Tibial nerve (tissue), 4 donors: Measurements from ENCODE around the gene ST14. TPM values are rescaled to one million over a fixed set of nuclear protein-coding genes. Genes with fewer than 3 reads are reported as not detected.
"Not testable (repeated sequence)": the region's sequence is repeated elsewhere in the genome, so short reads cannot be mapped to it uniquely, and the experiment has no call there.

Experiments used
- DNase-seq, 2 donors: peaks; one replicate each; pipeline ENCODE4 v3.0.0-alpha.2; 2019; ENCODE audit warnings: low spot score in 2 of 2
- H3K27ac ChIP-seq, 4 donors: fragments of 200-600 bp; sonication (generic) in 3 of 4; one replicate each; pipeline ENCODE4 v1.5.1; 2017 to 2019; ENCODE audit warnings: mild to moderate bottlenecking in 1 of 4
- H3K27me3 ChIP-seq, 2 donors: fragments of 200-600 bp; sonication (generic) in 1 of 2; one replicate each; pipeline versions ENCODE4 v1.5.1 to v1.6.0; 2017 to 2019
- H3K36me3 ChIP-seq, 3 donors: fragments of 200-600 bp; sonication (generic); one replicate each; pipeline ENCODE4 v1.5.1; 2018 to 2019
- H3K4me1 ChIP-seq, 4 donors: fragments of 200-600 bp; sonication (generic) in 3 of 4; one replicate each; pipeline ENCODE4 v1.5.1; 2017 to 2019
- H3K4me3 ChIP-seq, 4 donors: fragments of 200-600 bp; sonication (generic) in 3 of 4; one replicate each; pipeline ENCODE4 v1.5.1; 2017 to 2019; ENCODE audit warnings: mild to moderate bottlenecking in 1 of 4, moderate library complexity in 1 of 4
- H3K9me3 ChIP-seq, 4 donors: fragments of 200-600 bp; sonication (generic) in 3 of 4; one replicate each; pipeline ENCODE4 v1.5.1; 2017 to 2019
- EP300 ChIP-seq, 2 donors: sonication (generic); formaldehyde crosslinking; IDR thresholded peaks; one replicate each; pipeline ENCODE4 v1.6.1; 2017; ENCODE audit warnings: antibody characterized with exemption in 2 of 2, mild to moderate bottlenecking in 1 of 2
- POLR2A ChIP-seq, 2 donors: fragments of 450-650 bp; IDR thresholded peaks; one replicate each; pipeline ENCODE4 v1.6.1; 2017; ENCODE audit warnings: antibody characterized with exemption in 2 of 2, mild to moderate bottlenecking in 2 of 2, moderate library complexity in 2 of 2
- WGBS, 2 donors: methylation state at CpG; one replicate each; pipeline ENCODE4 v1.1.5; 2018; 5-methylcytosine and 5-hydroxymethylcytosine counted together
- total RNA-seq, 4 donors: library from RNA; depleted of rRNA; stranded (reverse); fragments of >200 nt; gene quantifications; one replicate each; pipeline ENCODE4 v1.1.0, GENCODE V29; 2016
- TF ChIP-seq, protein P1 (sequence below), 5 experiments: fragments of 200-600 bp in 3 of 5; fragments of 450-650 bp in 2 of 5; sonication (generic) in 3 of 5; IDR thresholded peaks; one replicate each; pipeline ENCODE4 v1.5.1; 2016 to 2019; ENCODE audit warnings: antibody characterized with exemption in 5 of 5, mild to moderate bottlenecking in 3 of 5, moderate library complexity in 2 of 5

ST14 gene
- total RNA-seq, 4 donors from 2014 or later = 1.5 to 10.8 (median 2.6) TPM

DNA sequence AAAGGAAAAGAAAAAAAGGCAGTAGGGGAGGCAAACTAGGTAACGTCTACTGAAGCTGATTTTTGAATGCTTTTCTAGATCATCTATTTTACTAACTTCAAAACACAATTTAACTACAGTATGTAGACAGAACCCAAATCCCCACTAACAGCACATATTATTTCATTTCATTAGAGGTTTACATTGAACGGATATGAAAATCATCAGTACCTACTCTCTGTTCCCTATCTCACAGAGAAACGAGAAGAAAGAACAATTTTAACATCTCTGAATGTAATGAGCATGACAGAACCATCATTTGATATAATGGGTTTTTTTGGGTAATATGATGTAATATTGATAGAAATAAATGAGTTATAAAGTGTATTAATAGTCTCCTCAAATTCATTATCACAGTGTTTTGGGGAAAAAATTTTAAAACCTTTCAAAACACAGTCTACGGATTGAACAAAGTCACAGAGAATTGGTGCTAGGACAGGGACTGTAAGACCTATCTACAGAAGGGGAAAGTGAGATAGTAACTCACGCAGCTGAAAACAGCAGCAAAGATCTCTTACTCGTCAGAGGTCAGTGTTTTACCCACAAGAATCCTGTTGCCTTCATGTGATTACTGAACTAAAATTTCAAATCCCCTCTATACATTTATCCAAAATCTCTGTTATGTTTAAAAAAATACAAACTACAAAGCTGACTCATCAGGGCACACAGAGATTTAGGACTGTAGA, 77.9 kb downstream of the ST14 start:
- Histone ChIP-seq H3K27me3 (no peaks in the 10 kb centered on the region), H3K36me3 (peaks cover 0 to 43% (median 0%) of the 10 kb centered on the region in 3 donors), H3K4me3 (no peak overlapping the region), H3K9me3 (no peaks in the 10 kb centered on the region), H3K4me1 (peaks cover 0 to 6% (median 0%) of the 10 kb centered on the region in 4 donors), H3K27ac (no peak overlapping the region)
- 83 to 88% methylated on average over 6 of the region's 6 CpGs for WGBS, 2 donors
- TF ChIP-seq EP300 (IDR thresholded peaks at IDR 0.05) (no peak), POLR2A (IDR thresholded peaks at IDR 0.05) (no peak)
- TF ChIP-seq, protein P1, sequence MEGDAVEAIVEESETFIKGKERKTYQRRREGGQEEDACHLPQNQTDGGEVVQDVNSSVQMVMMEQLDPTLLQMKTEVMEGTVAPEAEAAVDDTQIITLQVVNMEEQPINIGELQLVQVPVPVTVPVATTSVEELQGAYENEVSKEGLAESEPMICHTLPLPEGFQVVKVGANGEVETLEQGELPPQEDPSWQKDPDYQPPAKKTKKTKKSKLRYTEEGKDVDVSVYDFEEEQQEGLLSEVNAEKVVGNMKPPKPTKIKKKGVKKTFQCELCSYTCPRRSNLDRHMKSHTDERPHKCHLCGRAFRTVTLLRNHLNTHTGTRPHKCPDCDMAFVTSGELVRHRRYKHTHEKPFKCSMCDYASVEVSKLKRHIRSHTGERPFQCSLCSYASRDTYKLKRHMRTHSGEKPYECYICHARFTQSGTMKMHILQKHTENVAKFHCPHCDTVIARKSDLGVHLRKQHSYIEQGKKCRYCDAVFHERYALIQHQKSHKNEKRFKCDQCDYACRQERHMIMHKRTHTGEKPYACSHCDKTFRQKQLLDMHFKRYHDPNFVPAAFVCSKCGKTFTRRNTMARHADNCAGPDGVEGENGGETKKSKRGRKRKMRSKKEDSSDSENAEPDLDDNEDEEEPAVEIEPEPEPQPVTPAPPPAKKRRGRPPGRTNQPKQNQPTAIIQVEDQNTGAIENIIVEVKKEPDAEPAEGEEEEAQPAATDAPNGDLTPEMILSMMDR (IDR thresholded peaks at IDR 0.05) = no peak
- DNase-seq = no peak

DNA sequence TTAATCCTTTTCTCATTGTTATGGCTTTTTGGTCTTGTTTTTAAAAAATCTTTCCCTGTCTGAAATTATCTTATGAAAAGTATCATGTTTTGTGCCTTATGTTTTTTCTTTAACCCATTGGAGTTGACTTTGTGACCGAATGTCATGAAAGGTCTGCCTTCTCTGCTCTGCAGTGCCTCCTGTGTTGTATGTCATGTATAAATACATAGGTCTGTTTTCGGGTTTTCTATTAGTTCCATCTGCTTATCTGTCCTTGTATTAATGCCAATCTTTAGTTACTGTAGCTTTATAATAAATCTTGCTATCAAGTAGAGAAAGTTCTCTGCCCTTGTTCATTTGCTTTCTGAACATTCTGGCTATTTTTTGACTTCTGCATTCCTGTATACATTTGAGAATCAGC, 82.1 kb downstream of the ST14 start:
- H3K36me3 ChIP-seq = peaks cover 0 to 22% (median 0%) of the 10 kb centered on the region in 3 donors
- no peak overlapping the region for H3K4me3 ChIP-seq
- H3K27me3 ChIP-seq = no peaks in the 10 kb centered on the region
- 69 to 77% methylated on average over 2 of the region's 2 CpGs for WGBS, 2 donors
- no peak for TF ChIP-seq EP300 (IDR thresholded peaks at IDR 0.05)
- TF ChIP-seq, protein P1 (IDR thresholded peaks at IDR 0.05) = no peak
- no peak for TF ChIP-seq POLR2A (IDR thresholded peaks at IDR 0.05)
- H3K9me3 ChIP-seq = no peaks in the 10 kb centered on the region
- H3K4me1 ChIP-seq = peaks cover 0 to 12% (median 5%) of the 10 kb centered on the region in 4 donors
- H3K27ac ChIP-seq = no peak overlapping the region
- DNase-seq = no peak

- Histone ChIP-seq H3K27ac (no peak overlapping the region), H3K4me3 (no peak overlapping the region), H3K27me3 (no peaks in the 10 kb centered on the region), H3K9me3 (no peaks in the 10 kb centered on the region), H3K4me1 (peaks cover 0 to 18% (median 9%) of the 10 kb centered on the region in 4 donors), H3K36me3 (peaks cover 0 to 5% (median 0%) of the 10 kb centered on the region in 3 donors)
- no peak for TF ChIP-seq EP300 (IDR thresholded peaks at IDR 0.05)
- TF ChIP-seq POLR2A (IDR thresholded peaks at IDR 0.05) = no peak
- TF ChIP-seq, protein P1 (IDR thresholded peaks at IDR 0.05) = no peak
- DNase-seq = no peak
- 76% methylated on average over 2 of the region's 2 CpGs for WGBS, 2 donors
Observed at GRCh38 chr11:130243816-130244215, 84.2 kb downstream of the ST14 start.

DNA sequence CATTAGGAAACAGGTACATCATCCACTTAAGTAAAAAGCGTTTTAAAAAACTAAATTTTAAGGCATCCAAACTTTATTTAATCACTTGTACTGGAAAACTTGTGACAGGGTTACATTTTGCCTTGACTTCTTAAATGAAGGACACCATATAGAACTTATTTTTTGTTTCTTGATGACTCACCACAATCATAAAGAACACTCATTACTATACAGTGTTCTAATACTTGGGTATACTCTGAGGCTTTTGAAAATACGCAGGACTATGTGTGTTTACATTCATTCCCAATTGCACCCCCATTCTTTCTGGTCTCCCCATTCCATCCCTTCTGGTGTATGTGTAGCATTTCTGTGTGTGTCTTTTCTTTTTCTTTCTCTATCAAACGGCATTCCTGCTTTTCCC, 85.3 kb downstream of the ST14 start:
- Histone ChIP-seq H3K27me3 (no peaks in the 10 kb centered on the region), H3K27ac (no peak overlapping the region), H3K4me3 (no peak overlapping the region), H3K36me3 (peaks cover 0 to 8% (median 0%) of the 10 kb centered on the region in 3 donors), H3K4me1 (peaks cover 0 to 18% (median 9%) of the 10 kb centered on the region in 4 donors), H3K9me3 (no peaks in the 10 kb centered on the region)
- 87 to 90% methylated on average over 3 of the region's 3 CpGs for WGBS, 2 donors
- no peak for TF ChIP-seq EP300 (IDR thresholded peaks at IDR 0.05)
- TF ChIP-seq POLR2A (IDR thresholded peaks at IDR 0.05) = no peak
- TF ChIP-seq, protein P1 (IDR thresholded peaks at IDR 0.05) = no peak
- no peak for DNase-seq

DNA sequence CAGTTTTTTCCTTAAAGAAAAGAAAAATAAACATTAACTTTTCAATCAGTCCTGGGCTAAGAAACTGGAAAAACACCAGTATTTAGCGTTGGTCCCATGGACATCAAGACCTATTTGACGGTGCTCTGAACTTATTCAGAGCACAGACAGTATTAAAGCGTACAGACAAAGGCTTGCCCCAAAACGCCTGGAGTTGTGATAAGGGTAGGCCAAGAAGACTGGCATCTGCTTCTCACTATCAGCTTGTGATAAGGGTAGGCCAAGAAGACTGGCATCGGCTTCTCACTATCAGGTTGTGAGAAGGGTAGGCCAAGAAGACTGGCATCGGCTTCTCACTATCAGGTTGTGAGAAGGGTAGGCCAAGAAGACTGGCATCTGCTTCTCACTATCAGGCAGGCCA, 85.8 kb downstream of the ST14 start:
- H3K36me3 ChIP-seq = peaks cover 0 to 13% (median 0%) of the 10 kb centered on the region in 3 donors
- not testable (repeated sequence) for H3K9me3 ChIP-seq, DNase-seq, H3K27ac ChIP-seq, H3K27me3 ChIP-seq, H3K4me3 ChIP-seq
- peaks cover 0 to 18% (median 9%) of the 10 kb centered on the region in 4 donors for H3K4me1 ChIP-seq
- 90% methylated on average over 6 of the region's 6 CpGs for WGBS, 2 donors
